Loucy (cell line): ENCODE results near the gene ZNF74.

Experiments used
- H2AFZ ChIP-seq: fragments of 200-600 bp; sonication (generic); 2 replicates; pipeline ENCODE4 v1.6.0; 2016; ENCODE audit warnings: antibody characterized with exemption, mild to moderate bottlenecking, low read length, moderate library complexity
- H3F3A ChIP-seq: fragments of 200-600 bp; 2 replicates; pipeline ENCODE4 v1.6.0; 2016; ENCODE audit warnings: antibody characterized with exemption, low read depth, mild to moderate bottlenecking
- H3K27me3 ChIP-seq: fragments of 200-600 bp; sonication (generic); 2 replicates; pipeline ENCODE4 v1.6.1; 2014; ENCODE audit warnings: low read length, mild to moderate bottlenecking; ENCODE audit not compliant: insufficient read depth, poor library complexity, severe bottlenecking
- H3K36me3 ChIP-seq: fragments of 200-600 bp; sonication (generic); 2 replicates; pipeline ENCODE4 v1.6.1; 2016; ENCODE audit warnings: low read length; ENCODE audit not compliant: insufficient read depth
- H3K4me1 ChIP-seq: fragments of 200-600 bp; sonication (generic); 2 replicates; pipeline ENCODE4 v1.5.1; 2014; ENCODE audit warnings: low read length, mild to moderate bottlenecking; ENCODE audit not compliant: insufficient read depth, poor library complexity, severe bottlenecking
- H3K4me2 ChIP-seq: fragments of 200-600 bp; sonication (generic); 2 replicates; pipeline ENCODE4 v1.6.0; 2014; ENCODE audit warnings: antibody characterized with exemption, low read length, low read depth, mild to moderate bottlenecking; ENCODE audit not compliant: poor library complexity, severe bottlenecking
- H3K4me3 ChIP-seq: fragments of 200-600 bp; sonication (generic); 2 replicates; pipeline ENCODE4 v1.5.1; 2014; ENCODE audit warnings: low read length, mild to moderate bottlenecking, mixed read lengths; ENCODE audit not compliant: poor library complexity, severe bottlenecking
- H3K79me2 ChIP-seq: fragments of 200-600 bp; sonication (generic); 2 replicates; pipeline ENCODE4 v1.6.1; 2014; ENCODE audit warnings: low read length; ENCODE audit not compliant: insufficient read depth
- H3K9ac ChIP-seq: fragments of 200-600 bp; sonication (generic); 2 replicates; pipeline ENCODE4 v1.6.0; 2014; ENCODE audit warnings: mild to moderate bottlenecking, low read depth, low read length, moderate library complexity; ENCODE audit not compliant: poor library complexity, severe bottlenecking
- H3K9me2 ChIP-seq: fragments of 200-600 bp; sonication (generic); replicated peaks from 2 replicates; pipeline ENCODE4 v1.6.1; 2016; ENCODE audit warnings: low read depth, low read length, mixed read lengths
- H3K9me3 ChIP-seq: fragments of 200-600 bp; sonication (generic); 2 replicates; pipeline ENCODE4 v1.6.1; 2014; ENCODE audit warnings: mild to moderate bottlenecking, antibody characterized with exemption, low read length, low read depth; ENCODE audit not compliant: insufficient read depth
- H4K20me1 ChIP-seq: fragments of 200-600 bp; sonication (generic); 2 replicates; pipeline ENCODE4 v1.6.0; 2014; ENCODE audit warnings: antibody characterized with exemption, low read length, mild to moderate bottlenecking; ENCODE audit not compliant: insufficient read depth, poor library complexity, severe bottlenecking
- CTCF ChIP-seq: fragments of 200-600 bp; sonication (generic); conservative IDR thresholded peaks from 2 replicates; pipeline ENCODE4 v1.5.1; 2014; ENCODE audit warnings: mild to moderate bottlenecking, antibody characterized with exemption, low read length
- EZH2phosphoT487 ChIP-seq: fragments of 200-600 bp; IDR thresholded peaks from 2 replicates; pipeline ENCODE4 v1.6.1; 2018; ENCODE audit warnings: antibody characterized with exemption, mild to moderate bottlenecking, moderate library complexity, borderline replicate concordance

Gene ZNF74

GRCh38 chr22:20427945-20428417 lies 34.0 kb downstream of the ZNF74 start:
- no peaks in the 10 kb centered on the region for H3K79me2 ChIP-seq
- H3K4me2 ChIP-seq, result no peak overlapping the region
- H3K27me3 ChIP-seq, result no peaks in the 10 kb centered on the region
- no peaks in the 10 kb centered on the region for H3K36me3 ChIP-seq
- no peak overlapping the region for H3K4me3 ChIP-seq
- H3K9ac ChIP-seq, result no peak overlapping the region
- H3K4me1 ChIP-seq, result peaks cover 7% of the 10 kb centered on the region
- no peaks in the 10 kb centered on the region for H3K9me2 ChIP-seq
- H3K9me3 ChIP-seq, result no peaks in the 10 kb centered on the region
- H2AFZ ChIP-seq, result no peak overlapping the region
- TF ChIP-seq EZH2phosphoT487 (no peak), CTCF (no peak)
- H4K20me1 ChIP-seq, result no peaks in the 10 kb centered on the region
- no peaks in the 10 kb centered on the region for H3F3A ChIP-seq

GRCh38 chr22:20428496-20429253 lies 34.7 kb downstream of the ZNF74 start:
- Histone ChIP-seq H4K20me1 (no peaks in the 10 kb centered on the region), H3K4me1 (peaks cover 1% of the 10 kb centered on the region), H3K4me3 (no peak overlapping the region), H3K4me2 (no peak overlapping the region), H3K27me3 (no peaks in the 10 kb centered on the region), H3K9me2 (no peaks in the 10 kb centered on the region), H2AFZ (no peak overlapping the region), H3K9me3 (no peaks in the 10 kb centered on the region), H3K9ac (no peak overlapping the region), H3F3A (no peaks in the 10 kb centered on the region), H3K79me2 (no peaks in the 10 kb centered on the region), H3K36me3 (no peaks in the 10 kb centered on the region)
- TF ChIP-seq CTCF, result no peak

GRCh38 chr22:20429254-20430100 lies 35.5 kb downstream of the ZNF74 start:
- Histone ChIP-seq H3K79me2 (no peaks in the 10 kb centered on the region), H4K20me1 (no peaks in the 10 kb centered on the region), H3K27me3 (no peaks in the 10 kb centered on the region), H3K9ac (no peak overlapping the region), H3K9me3 (no peaks in the 10 kb centered on the region), H3K4me3 (no peak overlapping the region), H3K4me1 (no peaks in the 10 kb centered on the region), H3K9me2 (no peaks in the 10 kb centered on the region), H3K4me2 (no peak overlapping the region), H3K36me3 (no peaks in the 10 kb centered on the region), H2AFZ (no peak overlapping the region), H3F3A (no peaks in the 10 kb centered on the region)
- no peak for TF ChIP-seq CTCF
- TF ChIP-seq EZH2phosphoT487, result no peak
